HUDEP-2 (cell line): Measurements from ENCODE around the gene PRRC2C.
"Not testable (repeated sequence)": the region's sequence is repeated elsewhere in the genome, so short reads cannot be mapped to it uniquely, and the experiment has no call there.

Source experiments
- DNase-seq, 76 experiments: peaks; one replicate each; lab custom pipeline; 2025; ENCODE audit not compliant: unreplicated experiment in 76 of 76; lab: John Stamatoyannopoulos, UW

Gene PRRC2C

DNA sequence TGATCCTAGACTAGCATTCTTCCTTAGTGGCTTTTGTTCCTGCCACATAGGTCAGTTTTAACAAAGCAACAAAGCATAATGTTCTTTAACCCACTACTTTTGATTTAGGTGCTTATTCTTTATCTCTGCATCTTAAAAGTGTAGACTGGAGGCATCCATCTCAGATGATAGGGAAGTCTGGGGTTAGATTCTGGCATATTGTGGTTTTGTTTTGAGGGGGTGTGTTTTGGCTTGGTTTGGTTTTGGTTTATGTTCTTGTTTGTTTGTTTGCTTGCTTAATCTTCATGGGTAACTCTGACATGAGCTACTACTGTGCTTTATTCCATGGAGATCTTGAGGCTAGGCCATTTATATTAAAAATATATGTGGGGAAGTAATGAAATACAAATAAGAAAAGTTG is 96.4 kb downstream of the PRRC2C start:
- no peak for DNase-seq

DNA sequence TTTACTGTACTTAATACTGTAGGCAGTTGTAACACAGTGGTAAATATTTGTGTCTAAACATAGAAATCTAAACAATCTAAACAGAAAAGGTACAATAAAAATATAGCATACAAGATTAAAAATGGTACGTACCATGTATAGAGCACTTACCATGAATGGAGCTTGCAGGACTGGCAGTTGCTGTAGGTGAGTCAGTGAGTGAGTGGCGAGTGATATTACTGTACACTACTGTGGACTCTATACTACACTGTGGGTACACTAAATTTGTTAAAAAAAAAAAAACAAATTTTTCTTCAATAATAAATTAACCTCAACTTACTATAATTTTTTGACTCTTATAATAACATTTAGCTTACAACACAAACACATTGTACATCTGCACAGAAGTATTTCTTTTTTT is 97.3 kb downstream of the PRRC2C start:
- DNase-seq: no peak

DNA sequence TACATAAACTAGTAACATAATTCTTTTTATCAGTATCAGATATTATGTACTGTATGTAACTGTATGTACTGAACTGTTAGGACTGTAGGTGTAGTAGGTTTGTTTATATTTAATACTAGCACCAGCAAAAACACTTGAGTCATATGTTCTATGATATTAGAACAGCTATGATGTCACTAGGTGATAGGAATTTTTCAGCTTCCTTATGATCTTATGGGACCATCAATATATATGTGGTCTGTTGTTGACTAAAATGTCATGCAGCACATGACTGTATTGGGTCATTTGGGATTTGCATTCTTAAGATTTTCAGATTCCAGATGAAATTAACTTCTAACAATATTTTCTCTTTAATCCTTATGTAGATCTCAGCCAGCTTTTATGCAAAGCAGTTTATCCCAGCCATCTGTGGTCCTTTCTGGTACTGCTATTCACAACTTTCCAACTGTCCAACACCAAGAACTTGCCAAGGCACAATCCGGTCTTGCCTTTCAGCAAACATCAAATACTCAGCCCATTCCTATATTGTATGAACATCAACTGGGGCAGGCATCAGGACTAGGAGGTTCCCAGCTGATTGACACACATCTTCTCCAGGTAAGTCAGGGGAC is 98.4 kb downstream of the PRRC2C start:
- no peak for DNase-seq

DNA sequence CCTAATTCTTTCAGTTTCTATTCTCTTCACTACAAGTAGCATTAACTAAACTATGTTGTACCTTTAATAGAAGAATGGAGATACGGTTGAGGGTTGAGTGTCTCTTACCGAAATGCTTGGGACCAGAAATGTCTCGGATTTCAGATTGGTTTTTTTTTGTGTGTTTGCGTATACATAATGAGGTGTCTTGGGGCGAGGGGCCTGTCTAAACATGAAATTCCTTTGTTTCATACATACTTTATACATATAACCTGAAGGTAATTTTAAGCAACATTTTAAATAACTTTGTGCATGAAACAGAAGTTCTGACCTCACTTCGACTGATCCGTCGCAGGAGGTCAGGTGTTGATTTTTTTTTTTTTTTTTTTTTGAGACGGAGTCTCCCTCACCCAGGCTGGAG is 100.4 kb downstream of the PRRC2C start:
- DNase-seq: no peak

DNA sequence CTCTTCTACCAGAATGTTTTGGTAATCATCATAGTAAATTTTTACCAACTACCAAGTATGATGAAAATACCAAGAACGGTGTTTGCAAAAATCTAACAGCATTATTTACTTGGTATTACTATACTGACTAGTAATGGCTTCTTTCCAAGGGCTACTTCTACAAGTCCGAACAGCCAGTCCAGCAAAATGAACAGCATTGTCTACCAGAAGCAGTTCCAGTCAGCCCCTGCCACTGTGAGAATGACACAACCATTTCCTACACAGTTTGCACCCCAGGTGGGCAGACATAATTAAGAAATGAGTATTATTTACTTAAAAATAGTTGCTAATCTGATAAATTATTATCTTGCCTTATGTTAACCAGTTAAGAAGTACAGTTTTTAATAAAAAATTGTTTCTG is 102.9 kb downstream of the PRRC2C start:
- DNase-seq: no peak

DNA sequence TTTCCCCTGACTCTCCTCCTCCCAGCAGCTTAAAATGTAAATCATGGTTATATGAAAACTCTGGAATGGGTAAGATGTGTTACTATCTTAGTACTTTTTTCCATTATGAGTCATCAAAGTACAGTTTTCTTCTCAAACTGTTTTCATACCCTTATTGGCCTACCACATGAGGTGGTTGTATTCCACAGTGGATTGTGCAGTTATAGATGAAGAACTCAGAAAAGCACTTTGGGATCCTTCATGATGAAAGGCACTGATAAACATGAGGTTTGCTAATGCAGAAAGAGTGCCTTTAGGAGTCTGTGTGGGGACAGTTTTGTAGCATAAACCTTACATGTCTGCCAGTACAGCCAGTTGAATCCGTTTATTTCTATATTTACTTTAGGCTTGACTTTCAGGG is 104.7 kb downstream of the PRRC2C start:
- no peak for DNase-seq

DNA sequence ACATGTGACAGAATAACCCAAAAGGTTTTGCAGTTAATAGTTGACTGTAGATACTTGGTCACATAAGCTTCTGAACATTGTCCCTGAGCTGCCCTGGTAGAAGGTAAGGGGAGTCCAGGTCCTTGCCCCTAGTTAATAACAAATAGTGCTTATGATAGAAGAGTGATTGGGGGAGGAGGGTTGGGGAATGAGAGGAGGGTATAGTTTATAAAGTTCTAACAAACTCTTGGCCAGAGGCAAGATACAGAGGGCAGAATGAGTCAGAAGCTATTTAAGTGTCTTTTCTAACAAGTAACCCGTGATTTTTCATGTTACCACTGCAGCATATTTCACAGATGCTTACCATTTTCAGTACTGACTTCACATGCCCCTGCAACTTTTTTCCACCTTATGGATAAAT is 110.0 kb downstream of the PRRC2C start:
- no peak for DNase-seq

DNA sequence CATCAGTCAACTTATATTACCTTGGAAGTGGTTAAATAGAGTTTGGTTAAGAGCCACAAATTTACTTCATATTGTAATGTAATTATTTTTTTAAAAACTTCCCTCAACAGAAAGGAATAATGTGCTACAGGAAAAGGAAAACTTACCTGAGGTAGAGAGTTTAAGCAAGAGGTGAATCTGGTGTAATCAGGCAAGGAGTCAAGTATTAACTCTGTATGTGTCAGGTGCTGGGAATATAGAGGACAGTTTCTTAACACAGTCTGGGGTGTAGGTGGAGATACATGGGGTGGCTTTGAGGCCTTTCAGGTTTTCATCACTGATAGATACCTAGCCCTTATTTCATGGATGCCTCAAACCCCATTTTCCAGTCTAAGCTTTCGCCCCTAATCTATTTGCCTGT is 110.8 kb downstream of the PRRC2C start:
- no peak for DNase-seq

DNA sequence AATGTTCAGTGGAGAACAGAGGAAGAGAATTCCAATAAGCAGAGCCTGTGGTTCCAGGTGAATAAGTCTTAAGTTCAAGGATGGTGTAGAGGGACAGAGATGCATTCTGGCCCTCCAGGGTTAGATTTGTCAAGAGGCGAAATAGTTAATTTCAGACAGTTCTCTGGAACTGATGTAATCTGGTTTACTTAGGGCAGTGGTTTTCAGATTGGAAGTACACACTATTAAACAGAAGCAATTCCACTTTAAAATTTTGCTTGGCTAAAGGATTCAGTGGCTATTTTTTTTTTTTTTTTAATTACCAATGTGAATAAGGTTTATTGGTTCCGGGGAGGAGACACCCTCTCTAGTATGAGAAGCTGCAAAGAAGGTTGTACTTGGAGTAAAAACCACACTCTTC is 111.4 kb downstream of the PRRC2C start:
- no peak for DNase-seq

DNA sequence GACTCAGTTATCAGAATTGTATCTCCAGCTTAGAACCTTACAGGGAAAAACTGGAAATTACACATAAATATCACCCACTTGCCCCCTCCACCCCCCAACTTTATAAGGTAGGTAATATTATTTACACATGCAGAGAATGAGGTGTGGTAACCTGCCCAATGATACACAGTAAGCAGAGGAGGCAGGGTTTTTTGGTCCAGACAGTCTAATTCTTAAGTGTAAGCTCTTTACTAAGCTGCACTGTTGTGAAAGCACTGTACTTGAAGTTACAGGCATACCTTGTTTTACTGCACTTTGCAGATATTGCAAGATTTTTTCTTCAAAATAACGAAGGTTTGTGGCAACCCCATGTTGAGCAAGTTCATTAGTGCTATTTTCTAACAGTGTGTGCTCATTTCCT is 111.9 kb downstream of the PRRC2C start:
- no peak for DNase-seq

DNA sequence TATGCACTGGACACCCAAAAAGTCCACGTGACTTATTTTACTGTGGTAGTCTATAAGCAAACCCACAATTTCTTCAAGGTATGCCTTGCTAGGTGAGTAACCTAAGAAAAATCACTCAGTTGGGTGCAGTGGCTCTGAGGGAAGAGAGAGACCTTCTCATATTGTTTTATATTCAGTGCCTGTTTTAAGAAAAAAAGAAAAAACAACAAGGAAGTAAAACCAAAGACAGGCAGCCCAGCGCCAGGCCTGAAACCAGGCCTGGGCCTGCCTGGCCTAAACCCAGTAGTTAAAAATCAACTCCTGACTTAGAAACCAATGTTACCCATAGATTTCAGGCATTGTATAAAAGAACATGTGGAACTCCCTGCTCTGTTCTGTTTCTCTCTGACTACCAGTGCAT is 115.0 kb downstream of the PRRC2C start:
- DNase-seq: not testable (repeated sequence)

DNA sequence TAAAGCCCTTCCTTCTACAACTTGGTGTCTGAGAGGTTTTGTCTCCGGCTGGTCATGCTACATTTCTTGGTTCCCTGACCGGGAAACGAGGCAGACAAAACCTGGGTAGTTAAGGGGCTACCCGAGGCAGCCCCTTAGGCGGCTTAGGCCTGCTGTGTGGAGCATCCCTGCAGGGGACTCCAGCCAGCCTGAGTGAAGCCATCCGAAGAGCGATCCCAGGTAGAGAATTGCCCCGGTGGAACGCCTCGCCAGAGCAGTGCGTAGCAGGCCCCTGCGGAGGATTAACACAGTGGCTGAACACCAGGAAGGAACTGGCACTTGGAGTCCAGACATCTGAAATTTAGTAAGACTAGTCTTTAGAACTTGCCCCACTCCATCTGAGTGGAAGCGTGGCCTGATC is 115.5 kb downstream of the PRRC2C start:
- DNase-seq: no peak

DNA sequence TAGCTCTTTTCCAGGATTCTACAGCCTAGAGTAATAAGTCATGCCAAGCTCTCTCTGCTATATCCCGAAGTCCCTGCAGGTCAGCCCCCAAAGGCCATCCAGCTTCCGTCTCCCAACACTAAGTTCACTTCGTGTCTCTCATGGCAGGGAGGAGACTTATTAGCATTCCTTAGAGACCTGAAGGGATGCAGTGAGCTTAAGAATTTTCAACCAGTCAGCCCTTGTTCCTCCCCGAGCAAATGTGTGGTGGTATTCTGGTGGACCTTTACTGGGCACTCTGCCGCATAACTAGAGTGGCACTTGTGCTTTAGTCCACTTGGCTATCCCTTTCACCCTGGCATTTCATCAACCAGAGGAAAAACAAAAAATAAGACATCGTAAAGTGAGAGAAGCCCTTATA is 117.7 kb downstream of the PRRC2C start:
- not testable (repeated sequence) for DNase-seq

DNA sequence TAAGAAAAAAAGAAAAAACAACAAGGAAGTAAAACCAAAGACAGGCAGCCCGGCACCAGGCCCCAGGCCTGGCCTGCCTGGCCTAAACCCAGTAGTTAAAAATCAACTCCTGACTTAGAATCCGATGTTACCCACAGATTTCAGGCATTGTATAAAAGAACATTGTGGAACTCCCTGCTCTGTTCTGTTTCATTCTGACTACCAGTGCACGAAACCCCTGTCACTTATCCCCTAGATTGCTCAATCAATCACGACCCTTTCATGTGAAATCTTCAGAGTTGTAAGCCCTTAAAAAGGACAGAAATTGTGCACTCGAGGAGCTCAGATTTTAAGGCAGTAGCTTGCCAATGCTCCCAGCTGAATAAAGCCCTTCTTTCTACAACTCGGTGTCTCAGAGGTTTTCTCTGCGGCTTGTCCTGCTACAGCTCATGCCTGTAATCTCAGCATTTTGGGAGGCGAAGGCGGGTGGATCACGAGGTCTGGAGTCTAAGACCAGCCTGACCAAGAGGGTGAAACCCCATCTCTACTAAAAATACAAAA is 121.1 kb downstream of the PRRC2C start:
- no peak for DNase-seq

DNA sequence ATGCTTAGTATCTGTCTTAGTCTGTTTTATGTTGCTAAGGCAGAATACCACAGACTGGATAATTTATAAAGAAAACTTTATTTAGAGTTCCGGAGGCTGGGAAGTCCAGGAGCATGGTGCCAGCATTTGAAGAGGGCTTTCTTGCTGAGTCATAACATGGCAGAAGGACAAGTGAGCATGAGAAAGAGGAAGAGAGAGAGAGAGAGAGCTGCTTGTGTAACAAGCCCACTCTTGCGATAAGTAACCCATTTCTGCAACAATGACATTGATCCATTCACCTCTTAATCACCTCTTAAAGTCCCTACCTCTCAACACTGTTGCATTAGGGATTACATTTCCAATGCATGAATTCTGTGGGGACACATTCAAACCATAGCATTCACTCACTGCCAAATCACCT is 125.1 kb downstream of the PRRC2C start:
- DNase-seq: peak in 1 of 76 experiments; percentile 1

DNA sequence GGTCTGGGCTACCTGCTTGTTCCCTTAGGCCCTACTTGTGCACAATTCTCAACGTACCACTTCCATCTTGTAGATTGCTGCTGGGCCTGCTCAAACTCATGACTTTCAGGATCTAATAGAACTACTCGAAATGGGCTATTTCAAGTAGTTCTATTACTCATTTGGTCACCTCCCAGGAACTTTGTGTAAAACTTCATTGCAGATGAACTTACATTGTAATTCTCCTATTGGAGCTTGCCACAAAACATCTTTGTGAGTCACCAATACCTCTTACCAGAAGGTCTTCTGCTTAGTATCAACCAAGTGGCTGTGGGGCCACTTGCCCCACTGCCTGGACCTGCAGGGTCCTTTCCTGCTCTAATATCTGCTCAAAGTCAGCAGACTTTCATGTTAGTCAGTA is 126.0 kb downstream of the PRRC2C start:
- no peak for DNase-seq

DNA sequence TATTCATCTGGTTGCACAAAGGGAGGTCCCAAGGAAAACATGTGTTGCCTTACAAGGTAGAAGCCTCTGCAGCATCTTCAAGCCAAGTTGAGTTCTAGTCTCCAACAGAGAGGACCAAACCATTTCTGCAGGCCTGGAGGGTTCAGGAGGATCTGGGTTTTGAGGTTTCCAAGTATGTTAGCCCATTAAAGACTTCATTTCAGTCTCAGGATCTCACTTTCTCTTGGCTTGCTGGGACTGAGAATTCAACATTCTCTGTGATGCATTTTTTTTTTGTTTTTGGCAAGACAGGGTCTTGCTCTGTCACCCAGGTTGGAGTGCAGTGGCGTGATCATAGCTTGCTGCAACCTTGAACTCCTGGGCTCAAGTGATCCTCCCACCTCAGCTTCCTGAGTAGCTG is 128.0 kb downstream of the PRRC2C start:
- no peak for DNase-seq

DNA sequence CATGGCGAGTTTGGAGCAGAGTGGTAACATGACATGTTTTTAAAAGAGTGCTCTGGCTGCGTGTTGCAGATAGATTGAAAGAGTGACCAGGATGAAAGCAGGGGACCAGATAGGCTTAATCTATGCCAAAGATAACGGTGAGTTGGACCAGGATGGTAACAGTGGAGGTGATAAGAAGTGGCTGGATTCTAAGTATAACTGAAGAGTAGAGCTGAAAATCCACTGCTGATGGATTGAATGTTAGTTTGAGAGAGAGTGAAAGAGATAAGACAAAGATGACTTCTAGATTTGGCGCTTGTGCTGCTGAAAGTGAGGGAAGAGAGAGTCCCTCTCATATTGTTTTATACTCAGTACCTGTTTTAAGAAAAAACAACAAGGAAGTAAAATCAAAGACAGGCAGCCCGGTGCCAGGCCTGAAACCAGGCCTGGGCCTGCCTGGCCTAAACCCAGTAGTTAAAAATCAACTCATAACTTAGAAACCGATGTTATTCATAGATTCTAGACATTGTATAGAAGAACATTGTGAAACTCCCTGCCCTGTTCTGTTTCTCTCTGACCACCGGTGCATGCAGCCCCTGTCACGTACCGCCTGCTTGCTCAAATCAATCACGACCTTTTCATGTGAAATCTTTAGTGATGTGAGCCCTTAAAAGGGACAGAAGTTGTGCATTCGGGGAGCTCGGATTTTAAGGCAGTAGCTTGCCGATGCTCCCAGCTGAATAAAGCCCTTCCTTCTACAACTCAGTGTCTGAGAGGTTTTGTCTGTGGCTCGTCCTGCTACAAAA is 130.0 kb downstream of the PRRC2C start:
- DNase-seq: peak in 1 of 76 experiments; percentile 10

DNA sequence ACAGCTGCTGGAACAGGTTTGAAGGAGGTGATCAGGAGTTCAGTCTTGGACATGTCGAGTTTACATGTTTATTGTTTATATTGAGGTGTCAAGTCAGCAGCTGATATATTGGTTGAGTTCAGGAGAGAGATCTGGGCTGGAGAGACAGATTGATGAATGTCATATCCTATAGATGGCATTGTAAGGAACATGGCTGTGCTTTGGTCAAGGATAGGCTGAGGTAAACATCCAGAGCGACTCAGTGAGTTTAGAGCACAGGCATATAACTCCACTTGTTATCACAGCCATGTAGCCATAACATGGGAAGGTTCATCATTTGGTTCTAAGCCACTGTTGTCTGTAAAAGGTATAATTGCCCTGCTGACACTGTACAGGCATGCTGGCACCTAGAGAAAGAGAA is 131.3 kb downstream of the PRRC2C start:
- no peak for DNase-seq

DNA sequence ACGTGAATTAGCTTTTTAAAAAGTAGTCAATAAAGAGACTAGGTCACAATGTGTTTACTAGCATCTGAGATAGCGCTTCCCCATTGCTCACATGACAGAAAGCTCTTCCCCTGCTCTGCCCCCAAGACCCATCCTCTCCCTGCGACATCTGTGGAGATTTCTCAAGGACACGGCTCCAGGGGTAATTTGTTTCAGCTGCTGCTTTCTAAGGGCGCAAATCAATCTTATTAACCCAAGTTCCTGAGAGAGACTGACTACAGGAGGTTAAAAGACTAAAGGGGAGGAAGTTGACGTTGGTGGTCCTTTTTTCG is 136.8 kb downstream of the PRRC2C start, which contains the start of gene MYOCOS:
MYOCOS (plus strand) TSS at position 92 of the 311 bp plus-strand sequence. CDS start 1,641 bp downstream, outside the sequence.
- no peak for DNase-seq

DNA sequence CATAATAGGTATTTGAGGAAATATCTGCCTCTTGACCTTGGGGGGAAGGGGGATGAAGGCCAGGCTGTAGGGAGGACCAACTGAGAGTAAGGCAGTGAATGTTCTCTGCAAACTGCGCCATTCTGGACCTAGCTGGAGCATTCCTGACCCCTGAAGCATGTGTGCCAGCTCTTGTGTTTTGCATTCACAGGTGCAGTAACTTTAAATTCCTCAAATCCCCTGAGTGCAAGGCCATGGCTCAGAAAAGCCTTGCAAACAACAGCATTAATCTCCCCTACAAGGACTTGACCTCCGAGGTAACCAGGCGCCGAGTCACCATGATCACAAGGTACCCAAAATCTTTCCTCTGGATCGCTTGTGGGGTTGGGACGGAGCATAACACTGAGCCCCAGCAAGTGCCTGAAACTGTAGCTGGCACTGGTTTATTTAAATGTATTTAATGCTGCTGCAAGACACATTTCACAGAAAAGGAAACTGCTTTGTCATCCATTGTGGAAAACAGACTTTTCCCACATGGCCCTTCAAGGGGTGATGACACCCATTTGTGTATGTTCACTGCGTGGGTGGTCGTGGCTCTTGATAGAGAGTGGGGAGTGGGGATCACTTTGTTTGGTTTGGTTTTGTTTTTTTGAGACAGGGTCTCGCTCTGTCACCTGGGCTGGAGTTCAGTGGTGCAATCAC is 138.5 kb downstream of the PRRC2C start:
- no peak for DNase-seq

DNA sequence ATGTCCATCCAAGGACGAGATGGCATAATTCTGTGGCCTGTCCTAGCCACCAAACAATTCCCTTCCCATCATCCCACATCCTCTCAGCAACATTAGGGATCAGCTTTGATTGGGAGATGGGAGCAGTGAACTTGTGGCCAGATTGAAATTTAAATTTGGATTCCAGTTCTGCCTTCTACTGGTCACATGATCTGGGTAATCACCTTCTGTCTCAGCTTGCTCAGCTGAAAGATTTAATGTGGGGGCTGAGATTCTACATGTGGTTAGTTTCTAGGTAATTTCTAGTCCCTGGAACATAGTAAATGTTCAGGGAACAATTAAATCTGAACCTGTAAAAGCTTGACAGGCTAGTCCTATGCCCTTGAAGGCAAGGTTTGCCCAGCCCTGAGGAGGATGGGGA is 139.9 kb downstream of the PRRC2C start:
- DNase-seq: no peak
